H9 (cell line): ENCODE data around the gene BIRC5. TPM values are rescaled to one million over a fixed set of nuclear protein-coding genes. Genes with fewer than 3 reads are reported as not detected.

Source experiments
- DNase-seq: peaks from one replicate; pipeline ENCODE4 v3.0.0-alpha.2; 2017
- H2AFZ ChIP-seq: one replicate; pipeline ENCODE4 v1.6.1; 2013; ENCODE audit warnings: mild to moderate bottlenecking, low read length, control low read depth, moderate library complexity
- H2AK5ac ChIP-seq: 2 replicates; pipeline ENCODE4 v1.6.1; 2013; ENCODE audit warnings: low read length, control low read depth, mixed read lengths; ENCODE audit not compliant: insufficient read length
- H2BK120ac ChIP-seq: one replicate; pipeline ENCODE4 v1.6.1; 2013; ENCODE audit warnings: low read depth, mild to moderate bottlenecking, low read length, control low read depth, inconsistent platforms; ENCODE audit not compliant: poor library complexity, severe bottlenecking
- H2BK12ac ChIP-seq: 2 replicates; pipeline ENCODE4 v1.6.1; 2013; ENCODE audit warnings: low read length, control low read depth, mixed read lengths, low read depth; ENCODE audit not compliant: insufficient read length
- H2BK15ac ChIP-seq: 2 replicates; pipeline ENCODE4 v1.6.1; 2013; ENCODE audit warnings: low read depth, low read length, control low read depth
- H2BK20ac ChIP-seq: one replicate; pipeline ENCODE4 v1.6.1; 2013; ENCODE audit warnings: low read depth, mild to moderate bottlenecking, low read length, control low read depth, inconsistent platforms; ENCODE audit not compliant: poor library complexity, severe bottlenecking
- H2BK5ac ChIP-seq: 2 replicates; pipeline ENCODE4 v1.6.1; 2013; ENCODE audit warnings: low read length, control low read depth, mixed read lengths; ENCODE audit not compliant: insufficient read length
- H3K14ac ChIP-seq: 2 replicates; pipeline ENCODE4 v1.6.1; 2013; ENCODE audit warnings: low read length, control low read depth; ENCODE audit not compliant: insufficient read depth
- H3K18ac ChIP-seq: 2 replicates; pipeline ENCODE4 v1.6.1; 2013; ENCODE audit warnings: low read depth, mild to moderate bottlenecking, mixed read lengths, low read length, control low read depth; ENCODE audit not compliant: insufficient read length
- H3K23ac ChIP-seq: 2 replicates; pipeline ENCODE4 v1.6.1; 2013; ENCODE audit warnings: low read length, control low read depth, mixed read lengths, low read depth; ENCODE audit not compliant: insufficient read length
- H3K23me2 ChIP-seq: 2 replicates; pipeline ENCODE4 v1.6.1; 2013; ENCODE audit warnings: low read depth, mild to moderate bottlenecking, mixed read lengths, low read length, control low read depth; ENCODE audit not compliant: insufficient read length, poor library complexity, severe bottlenecking
- H3K27ac ChIP-seq: 2 replicates; pipeline ENCODE4 v1.5.1; 2013; ENCODE audit warnings: low read length, control low read depth, mixed read lengths, low read depth; ENCODE audit not compliant: insufficient read length
- H3K27me3 ChIP-seq: 2 replicates; pipeline ENCODE4 v1.6.1; 2013; ENCODE audit warnings: low read length, control low read depth, inconsistent platforms; ENCODE audit not compliant: insufficient read depth
- H3K4ac ChIP-seq: 2 replicates; pipeline ENCODE4 v1.6.1; 2013; ENCODE audit warnings: low read depth, mild to moderate bottlenecking, control low read depth, inconsistent platforms, low read length, moderate library complexity
- H3K4me1 ChIP-seq: 2 replicates; pipeline ENCODE4 v1.6.1; 2013; ENCODE audit warnings: low read length, control low read depth, inconsistent platforms; ENCODE audit not compliant: insufficient read depth
- H3K4me2 ChIP-seq: 2 replicates; pipeline ENCODE4 v1.6.1; 2013; ENCODE audit warnings: low read length, control low read depth, mixed read lengths; ENCODE audit not compliant: insufficient read length, insufficient read depth
- H3K56ac ChIP-seq: 2 replicates; pipeline ENCODE4 v1.6.1; 2013; ENCODE audit warnings: low read depth, mild to moderate bottlenecking, mixed read lengths, low read length, control low read depth; ENCODE audit not compliant: insufficient read length
- H3K79me1 ChIP-seq: 2 replicates; pipeline ENCODE4 v1.6.1; 2013; ENCODE audit warnings: low read depth, mild to moderate bottlenecking, moderate library complexity, low read length, control low read depth, inconsistent platforms; ENCODE audit not compliant: insufficient read depth, poor library complexity, severe bottlenecking
- H3K79me2 ChIP-seq: 2 replicates; pipeline ENCODE4 v1.6.1; 2013; ENCODE audit warnings: low read length, control low read depth, inconsistent platforms; ENCODE audit not compliant: insufficient read depth
- H3K9ac ChIP-seq: 2 replicates; pipeline ENCODE4 v1.6.1; 2013; ENCODE audit warnings: low read length, control low read depth, mixed read lengths; ENCODE audit not compliant: insufficient read length; ENCODE audit errors: extremely low read depth
- H3K9me3 ChIP-seq: one replicate; pipeline ENCODE4 v1.6.1; 2013; ENCODE audit warnings: low read depth, low read length, inconsistent platforms; ENCODE audit not compliant: control insufficient read depth
- H3T11ph ChIP-seq: one replicate; pipeline ENCODE4 v1.6.1; 2013; ENCODE audit warnings: mild to moderate bottlenecking, low read length, control low read depth, inconsistent platforms
- H4K20me1 ChIP-seq: one replicate; pipeline ENCODE4 v1.6.1; 2013; ENCODE audit not compliant: control insufficient read depth, insufficient read length, insufficient read depth
- H4K5ac ChIP-seq: 2 replicates; pipeline ENCODE4 v1.6.1; 2013; ENCODE audit warnings: low read depth, mild to moderate bottlenecking, mixed read lengths, low read length, control low read depth; ENCODE audit not compliant: insufficient read length
- H4K8ac ChIP-seq: replicated peaks from 2 replicates; pipeline ENCODE4 v1.6.1; 2013; ENCODE audit warnings: low read length, control low read depth, mixed read lengths, low read depth; ENCODE audit not compliant: insufficient read length
- H4K91ac ChIP-seq: 2 replicates; pipeline ENCODE4 v1.6.1; 2013; ENCODE audit warnings: low read depth, mild to moderate bottlenecking, moderate library complexity, mixed read lengths, low read length, control low read depth; ENCODE audit not compliant: insufficient read length
- H3K27ac Mint-ChIP-seq, 3 experiments: 2 replicates in 2 of 3; 3 replicates in 1 of 3; pipeline ENCODE4 v1.8.0; 2020 to 2021; ENCODE audit warnings: mixed read lengths in 3 of 3, mild to moderate bottlenecking in 1 of 3, moderate library complexity in 1 of 3
- H3K27me3 Mint-ChIP-seq: 2 replicates; pipeline ENCODE4 v1.8.0; 2021; ENCODE audit warnings: low read depth, mild to moderate bottlenecking, moderate library complexity, mixed read lengths
- H3K36me3 Mint-ChIP-seq, 3 experiments: 2 replicates in 2 of 3; 3 replicates in 1 of 3; pipeline ENCODE4 v1.8.0; 2020 to 2021; ENCODE audit warnings: low read depth in 3 of 3, mixed read lengths in 3 of 3; ENCODE audit not compliant: insufficient read depth in 1 of 3
- H3K4me1 Mint-ChIP-seq, 2 experiments: 2 replicates each; pipeline ENCODE4 v1.8.0; 2020; ENCODE audit warnings: mixed read lengths in 2 of 2
- H3K4me3 Mint-ChIP-seq, 2 experiments: 2 replicates in 1 of 2; 3 replicates in 1 of 2; pipeline ENCODE4 v1.8.0; 2020 to 2021; ENCODE audit warnings: mild to moderate bottlenecking in 2 of 2, mixed read lengths in 2 of 2, moderate library complexity in 1 of 2
- H3K9me3 Mint-ChIP-seq, 2 experiments: 2 replicates in 1 of 2; 3 replicates in 1 of 2; pipeline ENCODE4 v1.8.0; 2020; ENCODE audit warnings: mild to moderate bottlenecking in 2 of 2, mixed read lengths in 2 of 2, moderate library complexity in 1 of 2
- WGBS: extraction: QIAGEN DNeasy Blood & Tissue Kit; methylation state at CpG from one replicate; pipeline ENCODE4 v1.1.7; 2013; ENCODE audit warnings: missing lambda C conversion rate, low lambda C conversion rate, mixed read lengths; ENCODE audit not compliant: insufficient read length; ENCODE audit errors: extremely low coverage; 5-methylcytosine and 5-hydroxymethylcytosine counted together
- total RNA-seq: library from RNA; stranded (reverse); gene quantifications from 2 replicates; pipeline ENCODE4 v1.2.1, GENCODE V29; 2021
- TF ChIP-seq, protein P1 (sequence below): fragments of 200-600 bp; sonication (generic); conservative IDR thresholded peaks from 3 replicates; pipeline ENCODE4 v1.8.0; 2021; ENCODE audit warnings: antibody characterized with exemption, mild to moderate bottlenecking

BIRC5 gene
- total RNA-seq, 1 experiment from 2014 or later, result 97.8 TPM

DNA sequence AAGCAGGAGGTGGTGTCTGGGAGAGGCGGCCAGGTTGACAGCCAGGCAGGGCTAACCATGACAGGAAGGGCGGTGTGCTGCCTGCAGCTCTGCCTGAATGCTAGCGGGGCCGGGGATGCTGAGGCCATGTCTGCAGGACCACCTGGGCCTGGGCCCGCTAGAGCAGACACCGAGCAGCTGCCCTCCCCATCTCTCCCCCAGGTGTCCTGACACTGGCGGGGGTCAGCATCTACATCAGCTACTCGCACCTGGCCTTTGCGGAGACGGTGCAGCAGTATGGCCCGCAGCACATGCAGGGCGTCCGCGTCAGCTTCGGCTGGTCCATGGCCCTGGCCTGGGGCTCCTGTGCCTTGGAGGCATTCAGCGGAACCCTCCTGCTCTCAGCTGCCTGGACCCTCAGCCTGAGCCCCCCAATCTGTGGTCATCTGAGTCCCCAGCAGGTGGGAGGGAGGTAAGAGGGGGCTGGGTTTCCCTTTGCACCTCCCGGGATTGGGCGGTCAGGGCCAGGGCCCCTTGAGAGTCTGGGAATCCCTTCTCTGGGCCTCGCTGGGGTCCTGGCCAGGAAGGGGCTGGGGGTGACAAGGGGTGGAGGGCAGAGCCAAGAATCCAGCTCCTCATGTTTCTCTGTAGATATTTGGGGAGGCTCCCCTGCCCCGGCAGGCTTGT is 24.9 kb downstream of the BIRC5 start:
- H2BK15ac ChIP-seq, result no peak overlapping the region
- DNase-seq, result peak; percentile 43
- no peak overlapping the region for H3K4me3 Mint-ChIP-seq

More for the DNA sequence above, 24.9 kb downstream of the BIRC5 start:
- no peak overlapping the region for H3K4me2 ChIP-seq
- H3K36me3 Mint-ChIP-seq, result no peaks in the 10 kb centered on the region; a peak in 1 of 7 replicates
- H3K4ac ChIP-seq, result no peak overlapping the region
- H3K27ac ChIP-seq, result no peak overlapping the region
- no peak overlapping the region for H4K91ac ChIP-seq
- H2BK12ac ChIP-seq, result no peak overlapping the region
- no CpG with 5 or more reads among the region's 20 CpGs for WGBS
- H2BK5ac ChIP-seq, result no peak overlapping the region
- H3K4me1 Mint-ChIP-seq, result peaks cover 2 to 15% of the 10 kb centered on the region in 2 experiments
- peaks cover 6% of the 10 kb centered on the region; the same call in 1 of the 2 replicates for H3K27me3 Mint-ChIP-seq
- no peak overlapping the region for H3K9ac ChIP-seq
- no peak overlapping the region for H3K14ac ChIP-seq
- H3T11ph ChIP-seq, result no peak overlapping the region
- no peak overlapping the region for H2AK5ac ChIP-seq
- H4K20me1 ChIP-seq, result no peaks in the 10 kb centered on the region
- no peak overlapping the region for H2BK120ac ChIP-seq
- no peak overlapping the region for H3K56ac ChIP-seq
- no peak overlapping the region for H3K23ac ChIP-seq
- H3K79me2 ChIP-seq, result no peaks in the 10 kb centered on the region
- TF ChIP-seq, protein P1, sequence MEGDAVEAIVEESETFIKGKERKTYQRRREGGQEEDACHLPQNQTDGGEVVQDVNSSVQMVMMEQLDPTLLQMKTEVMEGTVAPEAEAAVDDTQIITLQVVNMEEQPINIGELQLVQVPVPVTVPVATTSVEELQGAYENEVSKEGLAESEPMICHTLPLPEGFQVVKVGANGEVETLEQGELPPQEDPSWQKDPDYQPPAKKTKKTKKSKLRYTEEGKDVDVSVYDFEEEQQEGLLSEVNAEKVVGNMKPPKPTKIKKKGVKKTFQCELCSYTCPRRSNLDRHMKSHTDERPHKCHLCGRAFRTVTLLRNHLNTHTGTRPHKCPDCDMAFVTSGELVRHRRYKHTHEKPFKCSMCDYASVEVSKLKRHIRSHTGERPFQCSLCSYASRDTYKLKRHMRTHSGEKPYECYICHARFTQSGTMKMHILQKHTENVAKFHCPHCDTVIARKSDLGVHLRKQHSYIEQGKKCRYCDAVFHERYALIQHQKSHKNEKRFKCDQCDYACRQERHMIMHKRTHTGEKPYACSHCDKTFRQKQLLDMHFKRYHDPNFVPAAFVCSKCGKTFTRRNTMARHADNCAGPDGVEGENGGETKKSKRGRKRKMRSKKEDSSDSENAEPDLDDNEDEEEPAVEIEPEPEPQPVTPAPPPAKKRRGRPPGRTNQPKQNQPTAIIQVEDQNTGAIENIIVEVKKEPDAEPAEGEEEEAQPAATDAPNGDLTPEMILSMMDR, result no peak
- H4K5ac ChIP-seq, result no peak overlapping the region
- H4K8ac ChIP-seq, result no peak overlapping the region
- no peak overlapping the region for H2BK20ac ChIP-seq
- H3K18ac ChIP-seq, result no peak overlapping the region
- no peaks in the 10 kb centered on the region for H3K23me2 ChIP-seq
- no peaks in the 10 kb centered on the region for H3K79me1 ChIP-seq
- no peaks in the 10 kb centered on the region for H3K9me3 Mint-ChIP-seq
- no peak overlapping the region for H3K27ac Mint-ChIP-seq
- no peak overlapping the region for H2AFZ ChIP-seq
- no peaks in the 10 kb centered on the region for H3K9me3 ChIP-seq
- no peaks in the 10 kb centered on the region for H3K27me3 ChIP-seq
- H3K4me1 ChIP-seq, result no peaks in the 10 kb centered on the region
